Esophagus muscularis mucosa (tissue), 4 donors: Measurements from ENCODE around the gene RGS19. TPM values are rescaled to one million over a fixed set of nuclear protein-coding genes. Genes with fewer than 3 reads are reported as not detected.
"Not testable (repeated sequence)": the region's sequence is repeated elsewhere in the genome, so short reads cannot be mapped to it uniquely, and the experiment has no call there.

Source experiments
- DNase-seq: peaks from one replicate; pipeline ENCODE4 v3.0.0-alpha.2; 2017; ENCODE audit errors: extremely low spot score
- H3K27ac ChIP-seq, 4 donors: fragments of 200-600 bp; sonication (generic); replicated peaks in 1 of 4; 1 replicate in 3 of 4; 2 replicates in 1 of 4; pipeline ENCODE4 v1.5.1; 2016 to 2019; ENCODE audit warnings: mild to moderate bottlenecking in 1 of 4
- H3K27me3 ChIP-seq, 4 donors: fragments of 200-600 bp; sonication (generic); one replicate each; pipeline versions ENCODE4 v1.5.1 to v1.6.0; 2016 to 2019
- H3K36me3 ChIP-seq, 4 donors: fragments of 200-600 bp; sonication (generic); one replicate each; pipeline ENCODE4 v1.5.1; 2016 to 2019
- H3K4me1 ChIP-seq, 4 donors: fragments of 200-600 bp; sonication (generic); one replicate each; pipeline ENCODE4 v1.5.1; 2016 to 2019
- H3K4me3 ChIP-seq, 4 donors: fragments of 200-600 bp; sonication (generic); 1 replicate in 2 of 4; 2 replicates in 2 of 4; pipeline ENCODE4 v1.5.1; 2016 to 2019; ENCODE audit warnings: mild to moderate bottlenecking in 4 of 4, moderate library complexity in 1 of 4
- H3K9me3 ChIP-seq, 4 donors: fragments of 200-600 bp; sonication (generic); 1 replicate in 3 of 4; 2 replicates in 1 of 4; pipeline ENCODE4 v1.5.1; 2016 to 2019
- CTCF ChIP-seq, 3 experiments: fragments of 200-600 bp in 2 of 3; fragments of 450-650 bp in 1 of 3; sonication (generic) in 2 of 3; IDR thresholded peaks; one replicate each; pipeline ENCODE4 v1.5.1; 2017 to 2019; ENCODE audit warnings: antibody characterized with exemption in 3 of 3, mild to moderate bottlenecking in 2 of 3, moderate library complexity in 1 of 3
- EP300 ChIP-seq: sonication (generic); formaldehyde crosslinking; IDR thresholded peaks from one replicate; pipeline ENCODE4 v1.6.1; 2017; ENCODE audit warnings: antibody characterized with exemption
- POLR2A ChIP-seq: fragments of 450-650 bp; IDR thresholded peaks from one replicate; pipeline ENCODE4 v1.6.1; 2017; ENCODE audit warnings: antibody characterized with exemption, moderate library complexity, mild to moderate bottlenecking, low read depth
- POLR2AphosphoS5 ChIP-seq, 2 donors: sonication (generic); formaldehyde crosslinking; IDR thresholded peaks; one replicate each; pipeline ENCODE4 v1.6.1; 2017; ENCODE audit warnings: antibody characterized with exemption in 2 of 2
- WGBS: methylation state at CpG from one replicate; pipeline ENCODE4 v1.1.5; 2018; 5-methylcytosine and 5-hydroxymethylcytosine counted together
- intact Hi-C: fragments of 100-400 bp; cut with DNase I; formaldehyde crosslinking; loops from one replicate; pipeline ENCODE4 v1.15.1; 2023
- total RNA-seq, 4 donors: library from RNA; depleted of rRNA; stranded (reverse); fragments of >200 nt; gene quantifications; one replicate each; pipeline versions ENCODE4 v1.1.0 to v1.2.1, GENCODE V29; 2016

The RGS19 gene, protein sequence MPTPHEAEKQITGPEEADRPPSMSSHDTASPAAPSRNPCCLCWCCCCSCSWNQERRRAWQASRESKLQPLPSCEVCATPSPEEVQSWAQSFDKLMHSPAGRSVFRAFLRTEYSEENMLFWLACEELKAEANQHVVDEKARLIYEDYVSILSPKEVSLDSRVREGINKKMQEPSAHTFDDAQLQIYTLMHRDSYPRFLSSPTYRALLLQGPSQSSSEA
- 10 to 100 TPM; 11.4 to 17.7 (median 12.7) TPM for total RNA-seq

- no peak for TF ChIP-seq POLR2AphosphoS5 (IDR thresholded peaks at IDR 0.05)
- no peak for TF ChIP-seq POLR2A
- no peak for TF ChIP-seq EP300
- TF ChIP-seq CTCF (IDR thresholded peaks at IDR 0.05), result peak in 1 of 3 experiments; percentile 13
- 0% methylated on average over 9 of the region's 73 CpGs for WGBS
- no peak for DNase-seq
- Histone ChIP-seq H3K36me3 (peaks cover 0 to 6% (median 3%) of the 10 kb centered on the region in 4 donors), H3K27me3 (peaks cover 0 to 25% (median 8%) of the 10 kb centered on the region in 4 donors), H3K27ac (peak within 1 kb of the TSS; percentile 63 to 85 (median 70)), H3K9me3 (no peaks in the 10 kb centered on the region), H3K4me3 (peak within 1 kb of the TSS; percentile 67 to 86 (median 76)), H3K4me1 (peaks cover 36 to 56% (median 45%) of the 10 kb centered on the region in 4 donors)
- intact Hi-C loops, result loop anchor here (5.0 kb wide), 1 partner anchor 43 kb away; no protein-coding TSS in a partner anchor
Observed at GRCh38 chr20:64079273-64080012, at the start of gene RGS19. Gene RGS19, minus strand, starts transcription at chr20:64079518. Its CDS starts 2,632 bp downstream, at chr20:64076886.

DNA sequence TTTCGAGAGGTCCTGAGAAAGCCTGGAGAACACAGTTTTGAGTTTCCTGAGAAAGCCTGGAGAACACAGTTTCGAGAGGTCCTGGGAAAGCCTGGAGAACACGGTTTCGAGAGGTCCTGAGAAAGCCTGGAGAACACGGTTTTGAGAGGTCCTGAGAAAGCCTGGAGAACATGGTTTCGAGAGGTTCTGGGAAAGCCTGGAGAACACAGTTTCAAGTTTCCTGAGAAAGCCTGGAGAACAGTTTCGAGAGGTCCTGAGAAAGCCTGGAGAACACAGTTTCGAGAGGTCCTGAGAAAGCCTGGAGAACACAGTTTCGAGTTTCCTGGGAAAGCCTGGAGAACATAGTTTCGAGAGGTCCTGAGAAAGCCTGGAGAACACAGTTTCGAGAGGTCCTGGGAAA lies 44.2 kb upstream of the RGS19 start:
- not testable (repeated sequence) for H3K4me3 ChIP-seq, H3K4me1 ChIP-seq, H3K9me3 ChIP-seq, DNase-seq, H3K36me3 ChIP-seq, H3K27ac ChIP-seq
- intact Hi-C loops, result loop anchor here (5.0 kb wide), 1 partner anchor 41 kb away; the partner anchor contains the start of genes LKAAEAR1 and OPRL1
- peaks cover 0 to 49% (median 5%) of the 10 kb centered on the region in 4 donors for H3K27me3 ChIP-seq
- 89% methylated on average over 11 of the region's 11 CpGs for WGBS

GRCh38 chr20:64122927-64123326 lies 43.6 kb upstream of the RGS19 start:
- intact Hi-C loops, result loop anchor here (5.0 kb wide), 1 partner anchor 41 kb away; the partner anchor contains the start of genes LKAAEAR1 and OPRL1
- 87% methylated on average over 11 of the region's 11 CpGs for WGBS
- not testable (repeated sequence) for H3K27ac ChIP-seq

DNA sequence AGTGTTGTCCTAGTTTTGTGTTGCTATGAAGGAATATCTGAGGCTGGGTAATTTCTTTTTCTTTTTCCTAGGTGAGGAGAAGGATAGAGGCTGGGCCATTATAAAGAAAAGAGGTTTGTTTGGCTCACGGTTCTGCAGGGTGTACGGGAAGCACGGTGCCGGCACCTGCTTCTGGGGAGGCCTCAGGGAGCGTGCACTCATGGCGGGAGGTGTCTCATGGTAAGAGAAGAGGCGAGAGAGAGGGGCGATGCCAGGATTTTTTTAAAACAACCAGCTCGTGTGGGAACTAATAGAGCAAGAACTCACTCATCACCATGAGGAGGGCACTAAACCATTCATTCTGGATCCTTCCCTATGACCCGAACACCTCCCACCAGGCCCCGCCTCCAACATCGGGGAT lies 42.3 kb upstream of the RGS19 start:
- Histone ChIP-seq H3K9me3 (no peaks in the 10 kb centered on the region), H3K4me3 (no peak overlapping the region), H3K27me3 (peaks cover 0 to 43% (median 5%) of the 10 kb centered on the region in 4 donors), H3K4me1 (peaks cover 0 to 8% (median 7%) of the 10 kb centered on the region in 4 donors), H3K36me3 (no peaks in the 10 kb centered on the region), H3K27ac (no peak overlapping the region)
- TF ChIP-seq CTCF (IDR thresholded peaks at IDR 0.05) (no peak), POLR2AphosphoS5 (IDR thresholded peaks at IDR 0.05) (no peak), EP300 (no peak), POLR2A (no peak)
- intact Hi-C loops, result loop anchor here (5.0 kb wide), 1 partner anchor 39 kb away; the partner anchor contains the start of genes LKAAEAR1 and OPRL1
- DNase-seq, result no peak
- whole genome bisulfite sequencing, result 86% methylated on average over 12 of the region's 12 CpGs

More at GRCh38 chr20:64122927-64123326, 43.6 kb upstream of the RGS19 start:
- not testable (repeated sequence) for DNase-seq, H3K9me3 ChIP-seq, H3K4me3 ChIP-seq, H3K36me3 ChIP-seq, H3K4me1 ChIP-seq
- peaks cover 0 to 43% (median 5%) of the 10 kb centered on the region in 4 donors for H3K27me3 ChIP-seq

DNA sequence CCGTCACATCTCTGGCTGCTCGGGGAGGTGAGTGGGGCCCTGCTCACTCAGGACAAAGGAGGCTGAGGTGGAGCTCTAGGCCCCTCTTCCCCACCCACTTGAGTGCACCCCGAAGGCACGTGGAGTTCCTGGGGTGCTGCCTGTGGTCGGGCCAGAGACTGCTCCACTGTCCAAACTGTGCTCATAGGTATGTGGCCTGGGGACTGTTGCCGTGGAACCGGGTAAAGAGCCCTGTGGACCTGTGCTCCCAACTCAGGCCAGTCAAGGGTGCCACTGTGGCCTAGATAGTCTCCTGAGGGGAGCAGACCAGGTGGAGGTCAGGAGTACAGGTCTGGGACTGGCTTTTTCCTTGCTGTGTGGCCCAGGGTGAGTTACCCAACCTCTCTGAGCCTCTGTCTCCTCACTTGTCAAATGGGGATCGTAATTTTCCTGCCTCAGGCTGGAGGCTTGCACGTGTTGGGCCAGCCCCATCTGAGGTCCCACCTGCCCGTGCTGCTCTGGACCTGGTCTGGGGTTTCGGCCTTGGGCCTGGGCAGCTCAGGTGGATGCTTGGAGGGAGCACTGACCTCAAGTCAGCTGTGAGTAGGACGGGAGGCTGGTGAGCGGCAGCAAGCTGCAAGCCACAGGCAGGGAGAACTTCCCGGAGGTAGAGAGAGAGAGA lies 40.5 kb upstream of the RGS19 start:
- peak overlapping the region in 1 of 4 donors; percentile 30 for H3K4me3 ChIP-seq
- no peaks in the 10 kb centered on the region for H3K9me3 ChIP-seq
- TF ChIP-seq CTCF (IDR thresholded peaks at IDR 0.05) (no peak), POLR2AphosphoS5 (IDR thresholded peaks at IDR 0.05) (no peak), EP300 (no peak), POLR2A (no peak)
- intact Hi-C loops, result loop anchor here (5.0 kb wide), 1 partner anchor 38 kb away; the partner anchor contains the start of genes LKAAEAR1 and OPRL1
- no peak for DNase-seq
- H3K27ac ChIP-seq, result no peak overlapping the region
- WGBS, result 51% methylated on average over 8 of the region's 14 CpGs
- peaks cover 0 to 38% (median 5%) of the 10 kb centered on the region in 4 donors for H3K27me3 ChIP-seq
- H3K4me1 ChIP-seq, result peaks cover 0 to 8% (median 7%) of the 10 kb centered on the region in 4 donors
- H3K36me3 ChIP-seq, result no peaks in the 10 kb centered on the region
